Measurements from ENCODE around the gene TTF2.

The TTF2 gene

DNA sequence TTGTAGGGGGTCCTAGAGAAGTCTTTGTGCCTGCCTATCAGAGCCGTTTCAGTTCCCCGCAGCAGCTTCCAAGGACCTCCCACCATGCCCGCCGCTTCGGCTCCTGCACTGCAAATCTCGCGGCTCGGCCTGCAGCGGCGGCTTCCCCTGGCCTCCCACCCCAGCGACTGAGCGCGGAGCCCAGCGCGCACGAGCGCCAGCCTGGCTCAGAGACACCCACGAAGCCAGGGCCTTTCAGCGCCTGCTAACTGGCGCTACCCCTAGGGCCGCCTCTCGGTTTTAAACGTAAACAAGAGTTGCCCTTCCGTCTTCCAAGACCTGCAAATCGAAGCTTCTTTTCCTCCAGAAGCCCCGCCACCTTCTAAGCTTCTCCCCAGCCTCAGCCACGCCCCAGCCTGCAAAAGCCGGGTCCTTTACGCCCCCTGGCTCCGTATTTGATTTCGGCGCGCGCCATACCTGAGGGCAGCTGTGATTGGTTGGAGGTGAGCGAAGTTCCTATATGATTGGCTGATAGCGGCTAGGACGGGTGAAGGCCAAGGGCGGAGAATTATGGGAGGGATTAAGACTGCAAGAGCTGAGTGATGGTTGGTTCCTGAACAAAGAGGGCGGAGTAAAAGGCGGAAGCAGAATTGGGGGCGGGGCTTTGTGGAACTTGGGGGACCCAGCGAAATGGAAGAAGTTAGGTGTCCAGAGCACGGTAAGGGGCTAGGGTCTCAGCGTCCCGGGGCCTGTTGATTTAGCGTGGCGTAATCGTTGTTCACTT, at the start of gene TTF2:
Gene TTF2 (plus strand): TSS at position 649 of the 763 bp plus-strand sequence. CDS start 21 bp downstream, at position 670.
- DNase-seq (ENCODE audit: low spot score) = peak; percentile 97

DNA sequence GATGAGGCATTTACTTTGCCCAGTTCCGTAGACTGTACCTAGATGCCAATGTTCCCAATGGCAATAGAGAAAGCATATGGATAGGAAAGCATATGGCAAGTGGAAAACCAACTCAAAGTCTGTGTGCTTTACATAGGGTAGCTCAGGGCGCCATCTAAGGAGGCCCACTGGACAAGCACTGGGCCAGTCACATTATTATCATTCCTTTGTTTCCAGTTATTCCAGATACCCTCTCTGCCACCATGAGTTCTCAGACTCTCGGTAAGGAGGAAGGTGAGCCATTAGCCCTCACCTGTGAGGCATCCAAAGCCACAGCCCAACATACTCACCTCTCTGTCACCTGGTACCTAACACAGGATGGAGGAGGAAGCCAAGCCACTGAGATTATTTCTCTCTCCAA, 48.8 kb upstream of the TTF2 start:
- no peak for DNase-seq (ENCODE audit: low spot score)

DNA sequence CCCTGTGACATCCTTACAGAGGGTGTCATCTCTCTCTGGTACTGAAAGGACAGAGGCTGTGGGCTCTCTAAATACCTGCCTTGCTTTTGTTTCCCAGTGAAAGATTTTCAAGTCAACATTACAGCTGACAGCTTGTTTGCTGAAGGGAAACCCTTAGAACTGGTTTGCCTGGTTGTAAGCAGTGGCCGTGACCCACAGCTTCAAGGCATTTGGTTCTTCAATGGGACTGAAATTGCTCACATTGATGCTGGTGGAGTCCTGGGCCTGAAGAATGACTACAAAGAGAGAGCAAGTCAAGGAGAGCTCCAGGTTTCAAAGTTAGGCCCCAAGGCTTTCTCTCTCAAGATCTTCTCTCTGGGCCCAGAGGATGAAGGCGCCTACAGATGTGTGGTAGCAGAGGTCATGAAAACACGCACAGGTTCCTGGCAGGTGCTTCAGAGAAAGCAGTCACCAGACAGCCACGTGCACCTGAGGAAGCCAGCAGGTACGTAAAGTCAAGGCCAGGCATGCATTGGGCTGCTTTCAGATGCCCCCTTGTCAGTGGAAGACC, 46.7 kb upstream of the TTF2 start:
- no peak for DNase-seq (ENCODE audit: low spot score)

DNA sequence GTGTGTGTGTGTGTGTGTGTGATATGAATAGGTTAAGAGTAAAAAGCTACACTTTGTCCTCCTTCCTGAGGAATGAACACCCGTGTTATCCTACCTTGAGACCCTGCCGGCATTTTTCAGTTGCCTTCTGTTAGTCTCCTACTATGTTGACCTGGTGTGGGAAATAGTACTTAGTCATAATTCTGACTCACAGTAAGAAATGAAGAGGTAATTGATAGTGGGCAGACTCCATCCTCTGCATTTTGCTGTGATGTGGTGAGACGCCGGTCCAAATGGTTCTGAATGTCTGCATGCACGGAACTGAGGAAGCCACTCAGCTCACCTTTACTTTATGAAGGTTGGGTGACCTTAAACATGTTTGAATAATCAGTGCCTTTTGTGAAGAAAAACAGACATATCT, 45.9 kb upstream of the TTF2 start:
- DNase-seq (ENCODE audit: low spot score) = no peak

DNA sequence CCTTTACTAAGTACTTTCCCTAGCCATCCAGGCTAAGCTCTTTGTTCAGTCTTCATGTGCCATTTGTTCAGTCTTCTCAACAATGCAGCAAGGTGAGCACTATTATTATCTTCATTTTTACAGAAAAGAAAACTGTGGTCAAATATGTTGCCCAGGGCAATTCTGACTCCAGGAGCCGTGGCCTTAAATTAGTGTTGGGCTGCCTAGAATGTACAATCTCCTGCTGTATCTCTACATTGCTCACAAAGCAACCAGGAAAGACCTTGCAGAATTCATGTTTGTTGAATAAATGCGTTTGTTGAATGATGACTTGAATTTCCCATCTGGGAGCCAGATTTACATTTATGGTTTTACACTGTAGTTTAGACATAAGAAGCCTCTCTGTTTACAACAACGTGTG, 44.4 kb upstream of the TTF2 start:
- no peak for DNase-seq (ENCODE audit: low spot score)

DNA sequence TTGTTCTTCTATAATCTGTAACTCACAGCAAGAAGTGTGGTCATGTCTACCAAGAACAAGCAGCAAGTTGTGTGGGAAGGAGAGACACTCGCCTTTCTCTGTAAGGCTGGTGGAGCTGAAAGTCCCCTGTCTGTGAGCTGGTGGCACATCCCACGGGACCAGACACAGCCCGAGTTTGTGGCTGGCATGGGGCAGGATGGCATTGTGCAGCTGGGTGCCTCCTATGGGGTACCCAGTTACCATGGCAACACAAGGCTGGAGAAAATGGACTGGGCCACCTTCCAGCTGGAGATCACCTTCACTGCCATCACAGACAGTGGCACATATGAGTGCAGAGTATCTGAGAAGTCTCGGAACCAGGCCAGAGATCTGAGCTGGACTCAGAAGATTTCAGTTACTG, 43.1 kb upstream of the TTF2 start:
- no peak for DNase-seq (ENCODE audit: low spot score)

DNA sequence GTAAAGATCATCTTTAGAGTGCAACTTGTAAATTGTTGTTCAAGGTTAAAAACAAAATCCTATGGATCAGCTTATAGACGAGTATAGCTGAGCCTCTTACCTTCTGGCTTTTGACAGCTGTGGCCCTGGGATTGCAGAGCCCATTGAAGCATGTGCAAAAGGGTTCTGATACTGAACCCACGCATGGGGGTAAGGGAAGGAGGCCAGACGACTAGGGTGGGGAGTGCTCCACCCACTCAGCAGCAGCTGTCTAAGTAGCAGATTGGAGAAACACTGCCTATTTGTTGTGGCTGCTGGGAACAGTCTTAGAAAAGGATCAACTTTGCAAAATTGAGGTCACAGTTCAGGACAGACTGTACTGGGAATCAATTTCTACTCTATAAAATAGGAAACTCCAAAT, 42.5 kb upstream of the TTF2 start:
- no peak for DNase-seq (ENCODE audit: low spot score)

DNA sequence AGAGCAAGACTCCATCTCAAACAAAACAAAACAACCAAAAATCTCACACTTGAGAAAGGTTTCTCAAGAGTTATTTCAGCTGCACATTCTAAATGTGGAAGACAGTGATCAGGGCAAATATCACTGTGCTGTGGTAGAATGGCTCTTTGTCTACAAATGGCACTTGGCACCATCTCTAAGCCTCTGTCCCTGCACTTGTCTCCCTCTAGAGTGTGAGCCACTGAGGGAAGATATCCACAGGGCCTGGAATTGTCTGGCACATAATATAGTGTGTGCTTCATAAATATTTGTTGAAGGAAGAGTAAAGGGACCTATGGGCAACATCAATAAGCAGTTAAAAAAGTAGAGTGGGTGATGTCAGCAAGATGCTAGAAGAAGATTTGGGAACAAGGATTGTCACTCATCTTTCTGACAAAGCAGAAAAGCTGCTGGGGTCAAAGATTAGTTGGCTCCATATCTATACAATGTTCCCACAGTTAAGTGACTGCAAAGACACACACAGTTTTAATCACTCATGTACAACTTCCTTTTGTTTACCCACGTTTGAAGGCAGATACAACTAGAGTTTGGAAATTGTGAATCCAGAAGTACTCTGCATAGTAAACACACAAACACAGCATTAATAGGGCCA, 39.5 kb upstream of the TTF2 start:
- DNase-seq (ENCODE audit: low spot score) = no peak

DNA sequence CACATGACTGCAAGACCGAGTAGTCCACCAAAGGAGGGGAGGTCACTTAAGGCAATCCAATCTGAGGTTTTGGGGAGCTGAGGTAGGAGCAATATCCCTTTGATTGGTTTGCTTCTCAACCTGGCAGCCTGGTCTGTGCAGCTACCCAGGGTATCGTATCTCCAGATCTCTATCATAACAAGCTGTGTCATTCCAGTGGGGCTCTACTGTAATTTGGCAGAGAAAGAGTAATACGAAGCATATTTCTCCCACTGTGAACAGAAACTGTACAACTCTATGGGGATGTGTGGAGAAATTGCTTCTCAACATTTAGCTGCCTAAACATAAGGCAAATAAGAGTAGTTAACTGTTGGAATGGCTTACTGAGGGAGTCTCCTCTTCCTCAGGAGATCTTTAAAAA, 38.0 kb upstream of the TTF2 start:
- DNase-seq (ENCODE audit: low spot score) = no peak

DNA sequence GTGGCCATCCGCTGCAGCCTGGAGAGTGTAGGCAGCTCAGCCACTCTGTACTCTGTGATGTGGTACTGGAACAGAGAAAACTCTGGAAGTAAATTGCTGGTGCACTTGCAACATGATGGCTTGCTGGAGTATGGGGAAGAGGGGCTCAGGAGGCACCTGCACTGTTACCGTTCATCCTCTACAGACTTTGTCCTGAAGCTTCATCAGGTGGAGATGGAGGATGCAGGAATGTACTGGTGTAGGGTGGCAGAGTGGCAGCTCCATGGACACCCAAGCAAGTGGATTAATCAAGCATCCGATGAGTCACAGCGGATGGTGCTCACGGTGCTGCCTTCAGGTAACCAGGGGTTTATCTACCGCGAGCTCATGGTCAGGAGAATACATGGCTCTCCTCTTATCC, 34.6 kb upstream of the TTF2 start:
- DNase-seq (ENCODE audit: low spot score) = no peak

DNA sequence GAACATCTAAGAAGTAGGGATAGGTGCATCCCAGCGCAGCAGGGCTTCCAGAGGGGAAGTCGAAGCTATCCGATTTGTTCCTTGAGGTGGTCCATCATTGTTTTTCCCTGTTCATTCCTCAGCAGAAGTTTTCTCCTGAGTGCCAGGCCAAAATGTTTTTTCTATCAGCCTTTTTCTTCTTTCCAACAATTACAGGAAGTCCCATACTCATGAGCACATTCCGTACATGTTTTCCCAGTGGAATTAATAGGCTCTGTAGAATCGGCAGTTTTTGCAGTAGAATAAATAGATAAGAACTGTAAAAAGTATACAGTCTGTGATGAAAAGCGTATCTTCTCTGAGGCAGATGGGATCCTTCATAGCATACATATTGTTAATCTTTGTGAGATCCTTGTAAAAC, 33.8 kb upstream of the TTF2 start:
- DNase-seq (ENCODE audit: low spot score) = peak; percentile 36

DNA sequence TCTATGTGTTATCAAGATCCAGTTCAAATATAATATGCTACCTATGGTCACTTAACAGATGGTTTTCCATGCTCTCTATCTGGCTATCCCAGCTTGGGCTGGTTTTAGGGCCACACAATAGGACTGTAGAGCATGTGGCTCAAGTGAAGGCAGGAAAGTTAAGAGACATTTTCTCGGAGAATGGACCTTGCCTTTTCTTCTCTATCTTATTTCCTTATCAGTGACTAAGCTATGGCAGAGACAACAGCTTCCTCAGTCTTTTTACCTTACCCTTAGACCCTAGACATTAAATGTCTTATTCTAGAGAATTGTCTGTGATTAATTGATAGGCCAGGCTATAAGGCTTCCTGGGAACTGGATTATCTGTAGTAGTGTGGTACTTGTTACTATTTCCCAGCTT, 30.4 kb upstream of the TTF2 start:
- no peak for DNase-seq (ENCODE audit: low spot score)

DNA sequence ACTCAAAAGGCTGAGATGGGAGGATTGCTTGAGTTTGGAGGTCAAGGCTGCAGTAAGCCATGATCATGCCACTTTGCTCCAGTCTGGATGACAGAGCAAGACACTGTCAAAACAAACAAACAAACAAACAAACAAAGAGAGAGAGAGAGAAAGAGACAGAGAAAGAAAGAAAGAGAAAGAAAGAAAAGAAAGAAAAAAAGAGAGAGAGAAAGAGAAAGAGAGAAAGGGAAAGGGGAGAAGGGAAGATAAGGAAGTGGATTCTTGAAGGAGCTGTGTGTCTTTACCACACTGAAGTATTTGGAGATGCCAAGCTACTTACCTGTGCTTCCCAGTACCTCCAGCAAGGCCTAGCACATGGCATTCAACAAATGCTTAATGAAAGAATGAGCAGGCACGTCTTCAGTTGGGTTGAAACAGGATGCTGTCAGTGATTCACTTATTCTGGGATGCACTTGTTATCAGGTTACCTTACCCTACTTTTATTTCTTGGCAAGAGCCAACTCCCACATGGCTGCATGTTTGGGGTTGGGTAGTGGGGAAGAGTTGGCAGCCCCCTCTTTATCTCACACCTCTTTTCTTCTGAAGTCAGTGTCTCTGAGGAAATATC, 29.8 kb upstream of the TTF2 start:
- no peak for DNase-seq (ENCODE audit: low spot score)

DNA sequence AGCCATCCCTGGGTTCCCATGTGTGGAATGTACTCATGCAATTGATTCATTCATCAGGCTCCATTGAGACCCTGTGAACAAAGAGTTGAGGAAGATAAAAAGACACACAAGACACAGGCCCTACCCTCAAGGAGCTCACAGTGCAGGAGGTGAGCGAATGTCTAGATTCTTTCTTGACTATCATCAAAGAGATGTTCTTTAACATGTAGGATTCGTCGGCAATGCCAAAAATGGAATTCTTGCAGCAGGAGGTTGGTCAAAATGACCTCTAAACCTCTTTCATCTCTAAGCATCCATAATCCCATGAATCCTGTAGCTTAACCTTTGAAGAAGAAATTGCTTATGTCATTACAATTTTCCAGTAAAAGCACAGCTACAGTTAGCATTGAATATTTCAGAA, 27.9 kb upstream of the TTF2 start:
- DNase-seq (ENCODE audit: low spot score) = no peak

DNA sequence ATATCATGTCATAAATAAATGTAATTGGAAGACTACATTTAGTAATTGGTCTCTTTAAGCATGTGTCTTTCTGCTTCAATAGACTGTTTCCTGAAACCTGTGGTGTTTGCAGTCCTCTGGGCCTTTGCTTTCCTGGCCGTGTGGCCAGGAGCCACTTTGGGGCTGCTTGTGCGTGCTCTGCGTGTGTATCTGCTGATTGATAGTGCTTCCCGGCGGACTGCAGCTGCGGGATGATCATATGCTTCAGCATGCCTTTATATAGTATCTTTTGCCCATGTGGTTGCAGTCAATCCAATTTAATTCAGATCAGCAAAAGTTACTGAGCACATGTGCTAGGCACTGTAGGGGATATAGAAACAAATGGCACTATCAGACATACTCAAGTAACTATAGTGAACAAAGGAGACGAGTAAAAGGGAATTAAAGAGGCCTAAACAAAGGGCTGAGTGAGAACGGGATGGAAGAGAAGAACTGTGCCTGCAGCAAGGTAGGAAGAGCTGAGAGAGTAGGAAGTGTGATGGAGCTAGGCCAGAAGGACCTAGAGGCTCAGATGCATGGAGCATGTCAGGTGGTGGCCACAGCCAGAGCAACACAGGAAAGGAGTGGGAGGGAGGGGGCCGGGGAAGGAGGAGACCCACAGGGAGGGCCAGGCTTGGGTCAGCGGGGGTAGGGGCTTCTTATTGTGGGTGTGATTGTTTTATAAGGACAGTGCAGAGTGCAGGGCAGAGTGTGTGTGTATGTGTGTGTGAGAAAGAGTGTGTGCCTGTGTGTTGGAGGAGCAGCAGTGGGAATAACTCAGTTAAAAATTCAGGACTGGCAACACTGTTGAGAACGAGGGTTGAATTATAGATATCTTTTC, 27.2 kb upstream of the TTF2 start:
- DNase-seq (ENCODE audit: low spot score) = no peak

DNA sequence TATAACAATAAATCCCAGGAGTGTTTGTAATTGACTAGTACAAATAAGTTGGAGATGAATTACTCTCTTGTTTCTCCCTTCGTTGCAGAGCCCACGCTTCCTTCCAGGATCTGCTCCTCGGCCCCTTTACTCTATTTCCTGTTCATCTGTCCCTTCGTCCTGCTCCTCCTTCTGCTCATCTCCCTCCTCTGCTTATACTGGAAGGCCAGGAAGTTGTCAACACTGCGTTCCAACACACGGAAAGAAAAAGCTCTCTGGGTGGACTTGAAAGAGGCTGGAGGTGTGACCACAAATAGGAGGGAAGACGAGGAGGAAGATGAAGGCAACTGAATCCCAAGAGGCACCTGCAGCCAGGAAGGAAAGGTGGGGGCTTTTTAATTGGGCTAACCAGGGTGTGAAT, 26.4 kb upstream of the TTF2 start:
- DNase-seq (ENCODE audit: low spot score) = no peak

DNA sequence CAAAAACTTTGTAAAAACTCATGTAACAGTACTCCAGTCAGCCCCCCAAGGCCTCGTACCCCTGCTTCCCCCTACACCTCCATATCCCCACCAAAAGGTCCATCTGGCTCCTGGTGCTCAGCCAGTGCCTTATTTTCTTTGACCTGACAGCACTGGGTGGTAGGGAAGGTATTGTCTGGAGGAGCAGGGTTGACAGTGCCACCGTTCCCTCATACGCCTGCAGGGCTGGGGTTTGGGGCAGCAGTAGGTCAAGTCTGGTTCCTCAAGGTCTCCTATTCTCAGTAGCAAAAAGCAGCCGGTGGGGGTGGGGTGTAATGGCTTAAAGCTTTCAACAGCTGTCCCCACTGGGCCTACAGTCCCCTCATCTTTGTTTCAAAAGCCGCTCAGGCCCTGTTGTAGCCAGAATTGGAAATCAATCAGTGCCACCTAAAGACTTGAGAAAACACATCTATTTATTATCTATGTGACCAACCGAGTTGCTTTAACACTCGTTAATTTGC, 25.3 kb upstream of the TTF2 start:
- DNase-seq (ENCODE audit: low spot score) = no peak

DNA sequence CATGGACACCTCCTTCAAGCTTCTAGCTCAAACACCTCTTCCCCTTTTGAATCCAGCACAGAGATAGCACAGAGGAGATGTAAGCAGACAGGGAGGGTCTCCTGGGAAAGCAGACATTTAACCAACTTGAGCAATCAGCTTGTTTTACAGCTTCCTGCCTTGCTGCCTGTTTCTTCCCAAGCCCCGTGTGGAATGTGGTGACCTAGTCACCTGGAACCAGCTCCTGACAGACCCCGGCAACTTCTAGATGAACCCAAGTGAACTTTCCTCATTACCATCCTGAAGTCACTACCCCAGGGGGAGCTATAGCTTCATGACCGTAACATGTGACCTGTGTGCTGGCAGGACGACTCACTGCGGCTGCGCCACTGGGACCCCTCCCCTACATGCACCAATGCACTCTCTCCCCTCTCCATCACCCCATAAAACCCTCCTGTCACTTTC, 24.1 kb upstream of the TTF2 start:
- no peak for DNase-seq (ENCODE audit: low spot score)

DNA sequence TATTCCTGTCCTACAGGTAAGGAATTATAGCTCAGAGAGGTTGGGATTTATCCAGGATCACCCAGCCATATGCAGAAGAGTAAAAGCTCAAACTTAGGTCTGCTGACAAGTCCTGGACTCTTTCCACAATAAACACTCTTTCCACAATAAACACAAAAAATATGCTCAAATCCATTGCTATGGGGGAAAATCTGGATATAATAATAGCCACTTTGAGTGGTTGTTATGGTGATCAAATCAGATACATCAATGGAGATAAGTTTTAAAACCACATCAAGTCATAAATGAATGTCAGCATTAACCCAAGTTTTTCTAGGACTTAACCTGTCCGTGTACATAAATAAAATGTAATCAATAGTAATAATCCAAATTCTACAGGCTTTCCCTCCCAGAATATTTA, 22.3 kb upstream of the TTF2 start:
- DNase-seq (ENCODE audit: low spot score) = no peak

DNA sequence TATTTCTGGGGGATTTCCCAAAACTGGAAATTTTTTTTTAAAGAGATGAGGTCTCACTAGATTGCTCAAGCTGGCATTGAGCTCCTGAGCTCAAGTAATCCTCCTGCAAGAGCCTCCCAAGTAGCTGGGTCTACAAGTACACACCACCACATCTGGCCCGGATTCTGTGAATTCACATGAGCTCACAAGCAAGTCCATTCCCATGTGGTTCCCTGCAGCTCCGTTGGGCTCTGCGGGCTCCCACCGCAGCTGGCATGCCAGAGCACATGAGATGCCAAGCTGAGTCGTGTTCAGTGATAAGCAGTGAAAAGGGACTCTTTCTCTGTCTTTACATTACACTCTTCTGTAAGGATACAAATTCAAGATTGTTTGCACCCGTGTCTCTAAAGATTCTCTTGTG, 21.9 kb upstream of the TTF2 start:
- no peak for DNase-seq (ENCODE audit: low spot score)

DNA sequence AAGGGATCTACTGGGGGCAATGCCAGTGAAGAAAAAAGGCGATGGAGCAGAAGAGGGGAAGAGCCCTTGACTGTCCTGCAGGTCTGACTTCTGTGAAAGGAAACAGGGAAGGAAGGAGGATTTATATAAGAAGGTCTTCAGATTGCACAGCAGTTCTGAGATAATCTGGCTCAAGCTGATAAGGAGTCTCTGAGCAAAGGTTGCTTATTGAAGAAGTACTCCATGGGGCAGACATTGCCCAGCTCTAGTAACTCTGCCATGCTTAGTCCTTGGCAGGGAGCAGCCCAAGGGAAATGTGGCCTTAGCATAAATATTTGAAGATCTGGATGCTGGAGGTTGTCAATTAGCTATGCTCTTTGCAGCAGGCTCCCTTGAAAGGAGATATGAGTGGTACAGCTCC, 15.9 kb upstream of the TTF2 start:
- DNase-seq (ENCODE audit: low spot score) = no peak

DNA sequence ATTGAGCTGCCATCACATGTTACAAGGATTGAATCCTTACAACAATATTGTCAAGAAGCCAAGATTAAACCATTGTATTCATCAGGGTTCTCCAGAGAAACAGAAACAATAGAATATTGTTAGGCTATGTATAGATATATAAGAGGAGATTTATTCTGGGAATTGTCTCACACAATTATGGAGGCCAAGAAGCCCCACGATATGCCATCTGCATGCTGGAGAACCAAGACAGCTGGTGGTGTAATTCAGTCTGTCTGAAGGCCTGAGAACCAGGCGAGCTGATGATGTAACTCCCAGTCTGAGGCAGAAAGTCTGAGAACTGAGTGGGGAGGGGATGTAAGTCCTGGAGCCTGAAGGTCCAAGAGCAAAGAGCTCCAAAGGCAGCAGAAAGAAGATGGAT, 14.5 kb upstream of the TTF2 start:
- DNase-seq (ENCODE audit: low spot score) = no peak
